NCI-H1436 treated with DMSO at 0.1 percent for 48 hours (cell line): ENCODE measurements around the gene PIEZO2.
"Not testable (repeated sequence)": the region's sequence is repeated elsewhere in the genome, so short reads cannot be mapped to it uniquely, and the experiment has no call there.

Source experiments
- DNase-seq: peaks from one replicate; lab custom pipeline; 2025; lab: John Stamatoyannopoulos, UW

The PIEZO2 gene

DNA sequence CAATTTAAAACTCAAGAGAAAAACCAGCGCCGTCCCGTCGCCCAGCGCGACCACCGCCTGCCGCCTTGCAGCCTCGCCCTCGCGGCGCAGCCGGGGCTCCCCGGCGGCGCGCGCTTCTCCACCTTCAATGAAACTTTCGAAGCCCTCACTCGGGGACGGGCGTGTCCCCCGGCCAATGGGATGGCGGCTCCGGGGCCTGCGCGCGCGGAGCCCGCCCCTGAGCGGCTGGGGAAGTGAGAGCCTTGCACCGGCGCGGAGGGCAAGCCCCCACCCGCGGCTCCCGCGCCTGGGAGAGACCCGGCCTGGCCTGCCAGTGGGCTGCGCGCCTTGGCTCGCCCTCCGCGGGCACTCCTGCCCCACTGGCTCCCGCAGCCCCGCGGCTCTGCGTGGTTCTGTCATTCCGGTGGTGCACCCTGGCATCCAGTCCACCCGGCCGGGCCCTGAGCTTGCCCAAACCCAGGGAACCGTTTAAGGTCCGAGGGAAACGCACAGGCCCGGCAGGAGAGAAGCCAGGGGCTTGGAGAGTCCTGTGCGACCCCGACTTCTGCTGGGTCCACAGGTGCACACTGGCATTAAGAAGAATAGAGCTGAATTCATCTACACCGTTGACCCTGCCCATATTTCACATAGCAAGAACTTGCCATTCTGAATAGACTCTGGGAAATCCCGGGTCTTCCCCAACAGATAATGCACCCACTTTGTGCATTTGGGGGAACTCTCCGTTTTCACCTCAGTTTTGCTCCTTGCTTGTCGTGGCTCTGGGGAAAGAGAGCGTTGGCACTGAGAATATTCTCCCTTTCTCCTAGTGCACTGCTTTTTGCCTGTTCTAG, at the start of gene PIEZO2:
TSS of gene PIEZO2 (minus strand) at position 129 of the 830 bp plus-strand sequence. CDS start 981 bp downstream, outside the sequence.
- DNase-seq = no peak

DNA sequence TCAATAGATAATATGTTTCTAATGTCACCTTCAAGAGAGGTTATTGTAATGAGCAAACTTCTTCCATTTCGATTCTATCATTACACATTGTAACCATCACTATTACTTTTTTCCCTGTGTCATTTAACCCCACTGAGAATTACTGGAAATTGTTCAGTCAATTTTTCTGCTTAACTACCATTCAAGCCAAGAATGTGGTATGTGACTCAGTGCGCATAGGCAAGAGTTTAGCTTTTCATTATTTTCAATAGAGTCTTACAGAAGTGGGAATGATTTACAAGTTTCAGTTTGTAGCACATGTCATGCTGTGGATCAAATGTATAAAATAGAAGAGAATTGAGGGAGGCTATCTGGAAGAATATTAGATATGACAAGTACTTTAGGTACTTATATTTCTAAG, 34.3 kb upstream of the PIEZO2 start:
- no peak for DNase-seq

DNA sequence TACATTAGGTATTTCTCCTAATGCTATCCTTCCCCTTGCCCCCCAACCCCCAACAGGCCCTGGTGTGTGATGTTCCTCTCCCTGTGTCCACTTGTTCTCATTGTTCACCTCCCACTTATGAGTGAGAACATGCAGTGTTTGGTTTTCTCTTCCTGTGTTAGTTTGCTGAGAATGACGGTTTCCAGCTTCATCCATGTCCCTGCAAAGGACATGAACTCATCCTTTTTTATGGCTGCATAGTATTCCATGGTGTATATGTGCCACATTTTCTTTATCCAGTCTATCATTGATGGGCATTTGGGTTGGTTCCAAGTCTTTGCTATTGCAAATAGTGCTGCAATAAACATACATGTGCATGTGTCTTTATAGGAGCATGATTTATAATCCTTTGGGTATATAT, 32.3 kb upstream of the PIEZO2 start:
- DNase-seq = not testable (repeated sequence)

DNA sequence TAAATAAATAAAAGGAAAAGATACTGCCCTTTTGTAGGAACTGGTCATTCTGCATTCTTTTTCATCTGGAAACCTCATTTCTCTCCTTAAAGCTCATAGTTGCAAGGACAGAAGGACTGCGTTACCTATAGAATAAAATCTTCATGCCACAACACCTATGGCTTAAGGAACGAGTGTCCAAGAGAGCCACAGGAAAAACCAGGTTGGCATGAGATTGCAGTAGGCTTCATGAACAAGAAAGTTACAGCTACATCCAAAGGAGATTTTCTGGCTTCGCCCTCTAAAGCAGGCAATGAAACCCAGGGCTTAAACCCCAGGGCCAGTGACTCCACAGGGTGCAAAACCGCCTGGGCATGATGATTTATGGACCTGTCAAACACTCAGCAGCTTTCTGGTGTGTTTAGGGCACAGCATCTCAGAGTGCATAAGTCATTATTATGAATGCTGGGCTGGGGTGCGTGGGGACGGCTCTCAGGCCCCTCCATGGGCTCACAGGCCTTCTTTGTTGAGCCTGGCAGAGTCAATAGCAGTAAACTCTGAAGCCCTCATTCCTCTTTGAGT, 30.7 kb upstream of the PIEZO2 start:
- DNase-seq = no peak

DNA sequence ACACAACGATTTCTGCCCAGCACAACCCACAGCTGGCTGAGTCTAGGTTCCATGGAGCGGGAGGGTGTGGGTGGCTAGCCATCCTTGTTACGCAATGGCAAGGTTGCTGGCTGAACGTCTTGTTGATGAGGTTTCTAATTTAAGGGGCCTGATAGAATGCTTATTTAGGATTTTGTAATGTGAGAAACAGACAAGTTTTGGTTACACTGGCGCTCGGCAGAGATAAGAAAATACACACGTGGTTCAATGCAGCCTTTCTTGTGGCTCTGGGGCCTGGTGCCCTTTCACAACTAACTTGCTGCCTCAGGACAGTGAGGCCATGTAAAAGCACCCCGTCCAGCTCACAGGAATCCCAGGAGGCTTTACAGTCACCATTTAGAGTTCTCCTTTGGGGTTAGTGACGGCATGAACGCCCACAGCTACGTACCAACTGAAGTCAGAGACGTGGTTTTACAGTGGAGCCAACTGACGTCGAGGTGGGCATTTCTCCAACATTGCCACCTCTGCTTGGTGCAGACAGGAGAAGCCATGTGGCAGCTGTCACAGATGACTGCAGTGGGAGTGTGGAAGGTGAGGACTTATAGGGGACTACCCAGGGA, 29.7 kb upstream of the PIEZO2 start:
- no peak for DNase-seq

DNA sequence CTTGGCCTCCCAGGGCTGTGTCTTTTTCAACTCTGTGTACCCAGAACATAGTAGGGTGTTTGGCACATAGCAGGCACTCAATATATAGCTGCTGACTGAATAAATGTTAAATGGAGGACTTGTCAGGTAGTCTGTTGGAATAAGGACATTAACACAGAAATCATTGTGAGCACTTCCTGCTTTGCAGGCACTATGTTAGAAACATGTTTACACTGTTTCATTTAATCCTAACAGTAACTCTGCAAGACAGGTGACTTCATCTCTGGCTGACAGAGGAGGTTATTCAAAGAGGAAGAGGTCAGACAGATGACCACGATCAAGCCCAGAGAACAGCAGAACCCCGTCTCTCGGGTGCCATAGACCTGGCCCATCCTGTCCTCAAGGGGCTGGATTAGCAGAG, 28.0 kb upstream of the PIEZO2 start:
- DNase-seq = no peak

DNA sequence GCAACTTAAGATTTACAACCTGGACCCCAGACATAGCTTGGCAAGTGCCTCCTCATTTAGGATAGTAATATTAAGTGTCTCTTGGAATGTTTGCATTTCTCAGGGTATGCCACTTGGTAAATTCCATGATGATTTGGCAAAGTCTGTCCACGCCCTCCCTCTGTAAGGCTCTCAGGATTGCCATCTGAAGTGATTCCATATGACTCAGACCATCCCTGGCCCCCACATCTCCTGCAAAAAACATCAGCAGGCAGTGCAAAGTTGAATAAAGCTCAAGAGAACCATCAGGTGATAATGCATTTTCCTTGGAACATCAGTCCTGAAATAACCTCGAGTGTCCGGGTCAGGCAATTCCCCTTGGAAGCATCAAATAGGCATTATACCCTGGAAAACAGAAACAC, 27.1 kb upstream of the PIEZO2 start:
- DNase-seq = no peak

DNA sequence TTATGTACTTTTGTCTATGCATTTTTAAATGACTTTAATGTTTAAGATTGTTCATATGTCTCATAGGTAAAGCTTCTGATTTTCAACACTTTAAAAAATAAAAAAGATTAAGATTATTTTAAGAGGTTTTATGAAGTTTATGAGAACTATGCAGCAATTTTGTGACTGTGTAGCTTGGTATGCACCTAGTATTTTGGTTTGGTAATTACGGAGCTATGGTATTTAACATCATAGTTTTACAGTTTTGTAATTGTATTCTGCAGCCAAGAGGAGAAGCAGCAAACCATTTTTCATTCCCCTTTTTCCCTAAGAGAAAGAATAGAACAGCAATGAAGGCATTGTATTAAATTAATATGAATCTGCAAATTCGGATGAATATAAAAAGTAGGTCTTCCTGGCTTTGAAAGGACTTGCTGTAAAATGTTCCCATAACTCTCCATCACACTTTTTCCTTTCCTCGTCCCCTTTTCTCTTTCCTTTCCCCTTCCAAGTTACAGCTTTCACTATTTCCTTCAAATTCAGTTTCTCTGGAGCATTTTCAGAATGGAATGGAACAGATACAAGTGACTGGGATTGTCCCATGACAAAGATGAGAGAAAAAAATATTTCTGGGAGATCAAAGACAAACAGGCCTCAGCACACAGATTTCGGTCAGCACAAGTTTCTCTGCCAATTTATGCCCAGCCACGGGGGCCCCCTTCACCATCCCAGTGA, 26.1 kb upstream of the PIEZO2 start:
- no peak for DNase-seq

DNA sequence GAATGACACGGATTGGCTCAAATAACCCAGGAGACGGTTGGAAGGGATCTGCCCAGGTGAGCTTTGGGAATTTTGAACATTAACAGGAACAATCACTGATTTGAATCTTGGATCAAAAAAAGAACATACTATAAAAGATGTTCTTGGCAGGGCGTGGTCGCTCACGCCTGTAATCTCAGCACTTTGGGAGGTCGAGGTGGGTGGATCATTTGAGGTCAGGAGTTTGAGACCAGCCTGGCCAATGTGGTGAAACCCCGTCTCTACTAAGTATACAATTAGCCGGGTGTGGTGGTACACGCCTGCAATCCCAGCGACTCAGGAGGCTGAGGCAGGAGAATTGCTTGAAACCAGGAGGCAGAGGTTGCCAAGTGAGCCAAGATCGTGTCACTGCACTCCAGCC, 24.8 kb upstream of the PIEZO2 start:
- DNase-seq = not testable (repeated sequence)

DNA sequence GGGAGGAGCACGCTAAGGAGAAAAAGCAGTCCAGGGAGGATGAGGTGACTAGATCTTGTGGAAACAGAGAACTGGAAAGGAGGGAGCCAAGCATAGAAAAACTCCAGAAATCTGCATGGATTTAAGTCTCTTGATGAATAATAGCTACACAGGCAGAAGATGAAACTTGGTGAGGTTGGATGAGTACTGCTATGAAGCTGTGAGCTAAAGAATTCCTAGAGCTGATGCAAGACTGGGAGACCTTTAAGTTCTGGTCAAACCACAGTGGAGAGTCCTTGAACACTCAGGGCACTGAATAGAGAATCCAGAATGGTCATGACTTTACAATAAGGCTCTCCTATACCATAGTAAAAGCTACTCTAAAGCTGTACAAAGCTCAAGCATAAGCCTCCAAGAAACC, 18.4 kb upstream of the PIEZO2 start:
- no peak for DNase-seq

DNA sequence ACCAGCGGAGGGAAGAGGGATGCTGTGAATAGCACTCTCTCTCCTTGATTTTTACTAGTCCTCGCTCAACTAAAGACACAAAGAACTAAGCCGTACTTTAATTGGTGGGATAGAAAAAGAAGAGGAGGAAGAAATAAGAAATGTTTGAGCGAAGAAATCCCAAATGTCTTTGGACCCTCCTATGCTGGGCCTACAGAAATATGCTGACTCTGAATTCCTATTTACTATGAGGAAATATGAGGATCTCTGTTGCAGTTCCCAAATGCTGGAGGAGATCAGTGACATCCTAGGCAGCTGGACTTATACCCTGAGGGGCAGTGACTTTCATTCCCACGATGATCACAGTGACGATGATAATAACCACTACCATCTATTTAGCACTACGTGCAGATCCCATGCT, 16.6 kb upstream of the PIEZO2 start:
- no peak for DNase-seq

DNA sequence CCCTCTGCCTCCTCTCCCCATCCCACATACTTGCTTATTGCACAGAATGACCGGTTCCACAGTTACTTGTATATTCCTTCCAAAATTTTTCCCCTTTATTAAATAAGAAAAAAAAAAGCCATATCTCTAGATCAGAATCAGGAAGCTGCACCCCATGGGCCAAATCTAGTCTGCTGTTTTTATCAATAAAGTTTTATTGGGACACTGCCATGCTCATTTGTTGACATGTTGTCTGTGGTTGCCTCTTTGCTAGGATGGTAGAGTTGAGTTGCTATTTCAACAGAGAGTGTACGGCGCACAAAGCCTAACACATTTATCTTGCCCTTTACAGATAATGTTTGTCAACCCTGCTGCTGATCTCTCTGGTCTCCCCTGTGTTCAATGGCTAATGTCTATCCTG, 15.8 kb upstream of the PIEZO2 start:
- no peak for DNase-seq

DNA sequence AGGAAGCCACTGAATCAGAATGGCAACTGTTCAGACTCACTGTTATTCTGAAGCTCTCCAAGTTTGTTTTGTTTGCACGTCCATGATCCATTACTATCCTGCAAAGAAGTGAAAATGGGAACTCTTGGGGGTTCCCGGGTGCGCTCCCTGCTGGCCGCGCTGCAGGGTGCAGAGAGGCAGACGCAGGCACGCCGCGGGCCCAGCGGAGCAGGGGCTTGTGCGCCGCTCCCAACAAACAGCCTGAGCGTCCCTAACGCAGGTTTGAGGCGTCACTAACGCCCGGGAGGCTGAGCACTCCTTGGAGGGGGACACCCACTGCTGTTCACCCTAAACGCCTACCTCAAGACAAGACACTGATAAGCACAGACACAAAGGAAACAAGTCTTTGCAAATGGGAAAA, 14.3 kb upstream of the PIEZO2 start:
- DNase-seq = no peak

DNA sequence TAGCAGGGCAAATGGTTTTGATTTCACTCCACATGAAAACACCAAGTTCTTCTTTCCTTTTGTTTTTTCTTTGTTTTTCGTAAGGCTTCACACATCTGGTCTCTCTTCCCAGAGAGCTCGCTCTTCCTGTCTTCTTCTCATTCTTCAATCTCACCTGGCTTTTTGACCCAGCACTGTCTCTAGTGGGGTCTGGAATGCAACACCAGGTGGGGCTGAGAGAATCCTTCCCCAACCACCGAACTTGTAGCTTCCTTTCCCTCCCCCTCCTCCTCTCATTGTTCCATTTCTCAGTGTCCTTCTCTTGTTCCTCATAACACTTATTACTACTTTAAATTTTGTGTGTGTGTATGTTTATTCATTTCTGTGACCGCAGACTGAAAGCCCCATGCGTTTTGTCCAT, 13.5 kb upstream of the PIEZO2 start:
- no peak for DNase-seq

DNA sequence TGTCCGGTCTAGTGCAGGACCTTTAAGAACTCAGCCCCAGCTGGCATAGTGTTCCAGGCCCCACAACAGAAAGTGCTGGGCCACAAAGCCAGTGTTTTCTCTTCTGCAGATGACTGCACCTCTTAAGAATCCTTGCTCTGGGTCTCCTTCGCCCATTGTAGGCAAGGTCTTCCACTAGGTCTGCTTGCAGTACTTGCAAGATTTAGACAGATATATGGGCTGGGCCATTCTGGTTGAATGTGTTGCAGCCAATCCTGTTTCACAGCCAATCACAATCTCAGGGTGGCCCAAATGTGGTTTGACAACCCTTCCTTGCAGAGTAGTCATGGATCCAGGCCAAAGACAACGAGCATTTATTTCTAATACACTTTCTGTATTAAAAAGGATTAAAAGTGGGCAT, 13.1 kb upstream of the PIEZO2 start:
- no peak for DNase-seq

DNA sequence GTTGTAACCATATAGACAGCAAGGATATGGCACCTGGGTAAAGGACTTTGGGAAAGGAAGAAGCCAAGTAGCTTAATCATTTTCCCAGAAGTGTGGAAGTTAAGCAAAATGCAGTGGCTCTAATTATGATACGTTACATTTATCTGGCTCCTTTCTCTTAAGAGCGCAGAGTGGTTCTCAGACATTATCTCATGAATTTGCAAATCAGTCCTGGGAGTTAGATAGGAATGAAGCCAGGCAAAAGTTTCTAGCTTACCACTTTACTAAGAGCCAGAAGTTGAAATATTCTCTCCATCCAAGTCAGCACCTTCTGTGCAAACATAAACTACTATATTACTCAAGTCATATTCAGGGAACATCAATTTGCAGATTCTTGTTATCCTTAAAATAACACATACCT, 10.9 kb upstream of the PIEZO2 start:
- no peak for DNase-seq

DNA sequence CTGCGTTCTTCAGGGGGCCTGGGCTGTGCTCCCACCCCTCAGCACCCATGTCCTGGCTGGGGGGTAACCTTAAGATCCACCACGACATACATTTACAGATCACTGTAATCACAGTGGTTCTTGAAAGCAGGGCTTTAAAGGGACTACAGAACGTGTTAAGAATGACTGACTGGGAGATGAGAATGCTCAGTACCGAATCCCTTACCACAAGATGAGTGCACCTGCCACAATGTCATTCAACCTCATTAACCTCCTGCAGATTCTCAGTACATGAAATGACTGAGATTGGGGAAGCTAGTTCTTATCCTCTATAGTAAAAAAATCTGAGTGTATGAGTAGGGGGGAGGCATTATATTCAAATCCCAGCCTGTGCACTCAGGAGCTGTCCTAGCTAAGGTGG, 10.5 kb upstream of the PIEZO2 start:
- no peak for DNase-seq

DNA sequence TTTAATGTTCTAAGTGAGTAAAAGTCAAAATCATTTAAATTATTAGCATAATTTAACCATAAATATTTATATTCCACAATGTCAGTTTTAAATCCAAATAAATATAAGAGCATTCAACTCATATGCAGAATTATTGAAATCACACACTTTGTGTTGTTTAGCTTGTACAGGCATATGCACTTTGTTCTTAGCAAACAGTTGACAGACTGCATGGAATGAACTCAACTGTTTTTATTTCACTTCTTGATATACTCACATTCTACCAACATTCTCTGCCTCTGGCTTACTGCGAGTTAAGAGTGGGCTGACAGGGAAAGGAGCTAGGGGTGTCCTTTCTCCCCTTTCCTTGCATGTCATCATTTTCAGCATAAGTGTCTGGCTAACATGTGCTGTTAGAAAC, 7.6 kb upstream of the PIEZO2 start:
- DNase-seq = no peak

DNA sequence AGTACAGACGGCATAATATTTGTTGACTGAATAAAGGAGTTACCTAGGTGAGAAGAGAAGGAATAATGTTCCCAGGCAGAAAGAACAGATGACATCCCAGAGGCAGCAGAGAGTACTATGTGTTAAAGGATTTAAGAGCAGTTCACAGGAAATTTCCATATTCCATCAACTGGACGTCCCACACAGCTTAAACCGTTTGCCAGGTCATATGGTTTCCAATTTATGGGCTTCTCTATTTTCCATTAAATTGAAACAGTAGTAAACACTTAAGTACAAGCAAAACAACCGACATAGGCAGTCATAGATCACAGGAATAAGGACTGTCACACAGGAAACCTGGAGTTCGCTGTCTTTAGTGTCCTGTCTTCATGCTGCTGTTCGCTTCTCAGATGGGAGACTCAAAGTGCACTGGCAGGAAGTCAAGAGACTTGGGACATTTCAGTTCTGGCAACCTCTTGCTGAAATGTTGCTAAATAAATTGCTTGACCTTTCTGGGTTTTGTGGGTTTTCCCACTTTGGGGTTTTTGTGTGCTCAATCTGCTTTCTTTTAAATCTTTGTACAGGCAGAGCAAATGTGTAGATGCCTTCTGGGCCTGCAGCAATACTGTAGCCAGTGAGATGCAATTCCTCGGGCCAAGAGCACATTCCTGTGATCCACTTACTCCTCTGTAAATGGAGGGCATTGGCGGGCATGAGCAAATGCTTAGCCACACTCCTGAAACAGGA, 5.8 kb upstream of the PIEZO2 start:
- DNase-seq = no peak

DNA sequence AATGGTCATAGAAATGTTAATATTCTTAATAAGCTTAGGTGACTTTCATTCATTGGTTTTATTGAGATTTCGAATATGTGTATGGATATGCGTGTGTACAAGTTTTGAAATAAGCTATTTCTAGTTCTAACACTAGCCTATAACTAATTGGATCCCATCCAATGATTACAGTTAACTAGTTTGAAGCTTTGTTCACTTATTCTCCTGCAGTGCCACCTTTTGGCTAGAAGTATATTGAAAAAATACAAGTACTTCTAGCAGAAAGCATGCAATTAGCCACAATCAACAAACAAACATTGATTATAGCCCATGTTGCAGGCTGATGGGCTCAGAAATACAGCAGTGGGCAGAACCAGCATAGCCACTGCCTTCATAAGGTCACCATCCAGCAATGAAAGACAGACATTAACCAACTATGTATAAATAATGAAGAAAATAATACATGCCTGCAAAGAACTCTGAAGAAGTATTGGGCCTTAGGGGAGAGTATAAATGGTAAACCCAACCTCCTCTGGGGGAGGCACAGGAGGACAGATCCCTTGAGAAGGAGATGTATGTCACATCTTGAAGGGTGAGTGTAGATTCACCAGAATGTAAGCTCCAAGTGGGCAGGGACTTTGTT, 5.1 kb upstream of the PIEZO2 start:
- DNase-seq = no peak

DNA sequence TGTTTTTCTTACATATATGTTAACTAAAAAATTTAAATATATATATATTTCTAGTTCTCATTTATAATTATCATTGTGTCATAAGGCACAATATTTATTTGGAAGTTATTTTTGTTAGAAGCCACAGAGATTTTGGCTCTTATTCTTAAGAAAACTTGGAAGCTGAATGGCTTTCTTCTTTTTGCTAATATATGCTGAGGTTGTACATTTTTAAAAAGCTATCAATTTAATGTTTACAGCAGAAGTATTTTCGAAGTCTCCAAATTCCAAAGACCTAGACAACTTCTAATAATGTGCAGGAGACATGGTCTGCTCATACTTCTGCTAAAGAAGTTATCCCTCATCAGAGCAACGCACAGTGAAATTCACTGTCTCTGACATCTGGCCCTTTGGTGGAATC, 3.7 kb upstream of the PIEZO2 start:
- no peak for DNase-seq

DNA sequence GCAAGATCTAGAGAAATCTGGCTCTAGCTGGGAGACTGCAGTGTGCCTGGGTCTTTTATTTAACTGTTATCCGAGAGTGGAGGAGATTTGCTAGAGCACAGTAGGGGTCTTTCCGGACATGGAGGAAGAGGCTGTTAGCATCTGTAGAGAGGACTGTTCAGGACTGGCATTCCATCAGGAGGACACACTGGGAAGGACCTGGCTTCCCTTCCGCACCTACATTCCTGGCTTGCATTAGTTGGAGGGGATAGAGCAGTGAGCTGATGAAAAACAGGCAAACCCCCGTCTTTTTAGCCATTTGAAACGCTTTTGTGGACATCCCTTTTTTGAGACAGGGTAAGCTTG, 874 bp upstream of the PIEZO2 start:
- DNase-seq = no peak
